Spleen (tissue), 7 donors: Measurements from ENCODE around the gene GPD2.

Experiments used
- CTCF ChIP-seq, 11 experiments: fragments of 200-600 bp in 7 of 11; fragments of 450-650 bp in 4 of 11; sonication (generic) in 4 of 11; IDR thresholded peaks in 8 of 11; conservative IDR thresholded peaks in 3 of 11; 1 replicate in 7 of 11; 2 replicates in 4 of 11; pipeline versions ENCODE4 v1.4.0 to v1.8.0; 2016 to 2021; ENCODE audit warnings: antibody characterized with exemption in 11 of 11, inconsistent platforms in 4 of 11, mild to moderate bottlenecking in 1 of 11
- POLR2AphosphoS5 ChIP-seq, 3 donors: sonication (generic); formaldehyde crosslinking; IDR thresholded peaks; one replicate each; pipeline ENCODE4 v1.5.1; 2017; ENCODE audit warnings: antibody characterized with exemption in 3 of 3
- donor health status: DM: no; HTN: no; CAD: no; lungs with moderate emphysema.
- donor health status: DM: no; HTN: no; CAD: no.
- donor health status: DM: no; HTN: no; CAD: no.

GRCh38 chr2:156586621-156587020 is 150.4 kb downstream of the GPD2 start:
- TF ChIP-seq CTCF (IDR thresholded peaks at IDR 0.05 in 8 of 11, conservative IDR thresholded peaks at IDR 0.05 in 3 of 11): no peak
- TF ChIP-seq POLR2AphosphoS5 (IDR thresholded peaks at IDR 0.05): no peak
